TTC549 (cell line): ENCODE data around the gene MYMK.

Experiments used
- FAIRE-seq: peaks from 2 replicates; lab custom pipeline; 2012; peaks lifted over from hg19 to GRCh38; lab: Jason Lieb, UNC

MYMK gene

GRCh38 chr9:133517711-133518110, 7.0 kb downstream of the MYMK start:
- FAIRE-seq, result no peak

GRCh38 chr9:133516961-133517350, 7.8 kb downstream of the MYMK start:
- no peak for FAIRE-seq

- no peak for FAIRE-seq
Observed at GRCh38 chr9:133516256-133516960, 8.4 kb downstream of the MYMK start.

DNA sequence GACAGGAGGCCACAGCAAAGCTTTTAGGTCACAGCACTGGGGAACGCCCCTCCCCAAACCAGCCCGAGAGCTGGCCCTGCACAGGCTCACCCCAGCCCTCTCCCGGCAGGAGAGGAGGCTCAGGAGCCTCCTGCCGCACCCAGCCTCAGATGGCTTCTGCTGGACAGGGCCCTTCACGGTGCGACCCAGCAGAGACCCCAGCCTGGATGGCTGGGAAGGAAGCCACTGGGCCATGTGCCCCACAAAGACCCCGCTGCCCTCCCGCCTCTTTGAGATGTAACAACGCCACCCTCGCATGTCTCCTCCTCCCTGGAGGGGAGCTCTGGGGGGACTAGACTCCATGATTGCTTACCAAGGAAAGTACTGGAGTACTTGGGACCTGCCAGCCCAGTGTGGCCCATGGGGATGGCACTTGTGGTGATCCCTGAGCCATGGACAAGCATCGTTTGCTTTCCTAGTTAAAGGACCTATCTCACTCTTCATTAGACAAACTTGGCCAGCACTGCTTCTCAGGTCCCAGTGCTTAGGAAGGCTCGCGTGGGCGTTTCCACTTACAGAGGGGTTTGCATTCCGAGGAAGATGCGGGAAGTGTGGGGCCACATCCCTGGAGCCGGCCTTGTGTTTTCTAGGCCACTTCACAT, 9.0 kb downstream of the MYMK start:
- no peak for FAIRE-seq

- no peak for FAIRE-seq
Observed at GRCh38 chr9:133515240-133515610, 9.5 kb downstream of the MYMK start.

GRCh38 chr9:133514460-133515239, 10.1 kb downstream of the MYMK start:
- no peak for FAIRE-seq

GRCh38 chr9:133513214-133514100, 11.3 kb downstream of the MYMK start:
- FAIRE-seq, result no peak

DNA sequence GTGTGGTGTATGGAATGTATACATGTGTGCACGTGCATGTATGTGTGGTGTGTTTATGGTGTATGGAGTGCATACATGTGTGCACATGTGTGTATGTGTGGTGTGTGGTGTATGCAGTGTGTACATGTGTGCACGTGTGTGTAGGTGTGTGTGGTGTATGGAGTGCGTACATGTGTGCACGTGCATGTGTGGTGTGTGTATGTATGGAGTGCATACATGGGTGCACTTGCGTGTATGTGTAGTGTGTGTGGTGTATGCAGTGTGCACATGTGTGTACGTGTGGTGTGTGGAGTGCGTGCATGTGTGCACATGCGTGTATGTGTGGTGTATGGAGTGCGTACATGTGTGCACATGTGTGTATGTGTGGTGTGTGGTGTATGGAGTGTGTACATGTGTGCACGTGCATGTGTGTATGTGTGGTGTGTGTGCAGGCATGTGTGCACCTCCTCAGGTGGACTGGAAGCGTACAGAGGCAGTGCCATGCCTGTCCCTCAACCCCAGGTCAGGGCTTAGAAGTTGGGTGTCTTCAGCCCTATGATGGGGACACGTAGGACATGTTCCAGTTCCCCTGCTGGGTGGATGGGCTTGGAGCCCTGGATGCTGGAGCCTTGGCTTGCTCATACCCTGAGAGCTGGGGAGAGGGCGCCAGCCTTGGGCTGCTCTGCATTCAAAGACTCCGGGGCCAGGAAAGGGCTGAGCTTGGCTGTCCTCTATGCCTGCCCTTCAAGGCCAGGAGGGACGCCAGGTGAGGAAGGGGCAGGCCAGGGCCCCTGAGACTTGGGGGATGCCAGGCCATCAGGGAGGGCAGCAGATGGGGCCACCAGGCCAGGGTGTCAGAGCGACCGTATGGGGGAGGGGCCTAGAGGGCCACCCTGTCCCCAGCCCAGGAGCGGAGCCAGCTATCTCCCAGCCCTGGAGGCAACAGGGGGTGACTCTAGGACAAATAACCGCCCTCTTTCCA, 12.2 kb downstream of the MYMK start:
- FAIRE-seq, result no peak

DNA sequence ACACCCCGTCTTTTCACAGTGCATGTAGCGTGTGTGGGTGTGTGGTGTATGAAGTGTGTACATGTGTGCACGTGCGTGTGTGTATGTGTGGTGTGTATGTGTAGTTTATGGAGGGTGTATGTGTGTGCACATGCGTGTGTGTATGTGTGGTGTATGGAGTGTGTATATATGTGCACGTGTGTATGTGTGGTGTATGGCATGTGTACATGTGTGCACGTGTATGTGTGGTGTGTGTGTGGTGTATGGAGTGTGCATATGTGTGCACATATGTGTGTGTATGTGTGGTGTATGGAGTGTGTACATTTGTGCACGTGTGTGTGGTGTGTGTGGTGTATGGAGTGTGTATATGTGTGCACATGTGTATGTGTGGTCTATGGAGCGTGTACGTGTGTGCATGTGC, 13.2 kb downstream of the MYMK start:
- no peak for FAIRE-seq

- no peak for FAIRE-seq
Observed at GRCh38 chr9:133510926-133511505, 13.7 kb downstream of the MYMK start.

- no peak for FAIRE-seq
Observed at GRCh38 chr9:133509179-133510083, 15.3 kb downstream of the MYMK start.

DNA sequence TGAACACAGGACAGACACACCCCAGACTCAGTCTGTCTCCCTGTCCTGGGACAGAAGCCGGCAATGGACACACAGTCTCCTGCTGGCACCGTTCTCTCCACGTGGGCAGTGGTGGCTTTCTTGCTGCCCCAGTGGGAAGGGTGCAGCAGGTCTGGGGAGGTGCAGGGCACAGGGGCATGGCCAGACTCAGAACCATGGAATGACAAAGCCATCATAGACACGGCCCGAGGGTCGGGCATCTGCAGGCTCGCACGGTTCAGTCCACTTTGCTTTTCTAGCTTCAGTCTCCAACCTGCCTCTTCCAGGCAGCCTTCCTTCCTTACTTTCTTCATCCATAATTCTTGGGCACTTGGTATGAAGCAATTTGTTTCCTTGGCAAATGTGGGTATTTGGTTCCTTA, 16.7 kb downstream of the MYMK start:
- FAIRE-seq, result no peak

DNA sequence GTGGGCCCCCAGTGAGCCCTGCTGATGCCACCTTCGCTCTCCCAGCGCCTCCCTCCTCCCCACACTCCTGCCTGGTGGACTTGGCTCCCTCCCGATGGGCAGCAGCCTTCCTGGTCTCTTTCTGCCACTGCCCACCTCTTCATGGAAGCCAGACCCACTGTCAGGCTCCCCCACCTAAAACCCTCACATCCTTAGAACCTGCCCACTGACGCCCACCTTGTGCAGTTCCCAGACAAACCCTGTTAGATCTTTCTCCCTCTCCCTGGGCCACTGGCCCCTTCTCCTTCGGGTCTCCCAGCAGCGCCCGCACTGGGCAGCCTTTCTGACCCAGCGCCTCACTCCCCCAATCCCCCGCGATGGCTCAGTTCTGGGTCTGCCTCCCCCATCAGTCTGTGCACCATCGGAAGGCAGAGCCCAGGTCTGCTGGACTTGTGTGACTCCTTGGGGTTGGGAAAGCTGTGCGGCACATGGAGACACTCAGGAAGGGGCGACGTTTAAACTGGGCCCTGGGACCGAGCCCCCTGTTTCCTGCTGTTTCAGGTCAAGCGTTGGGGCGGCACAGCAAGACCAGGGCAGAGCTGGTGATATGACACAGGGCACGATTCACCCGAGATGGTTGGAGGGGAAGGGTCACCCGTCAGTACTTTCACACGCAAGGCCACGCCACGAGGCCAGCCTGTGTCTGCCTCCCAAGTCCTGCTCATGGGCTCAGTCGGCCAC, 17.4 kb downstream of the MYMK start:
- no peak for FAIRE-seq

DNA sequence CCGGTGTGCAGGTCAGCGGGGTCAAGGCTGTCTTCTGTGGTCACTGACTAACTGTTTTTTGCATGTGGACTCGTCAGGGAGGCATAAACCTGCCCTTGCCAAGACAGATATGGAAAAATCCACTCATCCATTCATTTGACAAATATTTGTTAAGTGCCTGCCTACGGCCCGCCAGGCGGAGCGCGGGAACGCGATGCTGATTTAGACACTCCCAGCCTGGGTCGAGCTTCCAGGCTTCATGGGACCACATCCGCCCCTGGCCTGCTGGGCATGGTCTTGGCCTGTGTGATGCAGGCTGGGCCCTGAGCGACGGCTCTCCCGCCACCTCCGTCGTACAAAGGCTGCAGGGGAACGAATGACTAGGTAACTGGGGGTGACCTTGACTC, 18.1 kb downstream of the MYMK start:
- FAIRE-seq, result no peak

DNA sequence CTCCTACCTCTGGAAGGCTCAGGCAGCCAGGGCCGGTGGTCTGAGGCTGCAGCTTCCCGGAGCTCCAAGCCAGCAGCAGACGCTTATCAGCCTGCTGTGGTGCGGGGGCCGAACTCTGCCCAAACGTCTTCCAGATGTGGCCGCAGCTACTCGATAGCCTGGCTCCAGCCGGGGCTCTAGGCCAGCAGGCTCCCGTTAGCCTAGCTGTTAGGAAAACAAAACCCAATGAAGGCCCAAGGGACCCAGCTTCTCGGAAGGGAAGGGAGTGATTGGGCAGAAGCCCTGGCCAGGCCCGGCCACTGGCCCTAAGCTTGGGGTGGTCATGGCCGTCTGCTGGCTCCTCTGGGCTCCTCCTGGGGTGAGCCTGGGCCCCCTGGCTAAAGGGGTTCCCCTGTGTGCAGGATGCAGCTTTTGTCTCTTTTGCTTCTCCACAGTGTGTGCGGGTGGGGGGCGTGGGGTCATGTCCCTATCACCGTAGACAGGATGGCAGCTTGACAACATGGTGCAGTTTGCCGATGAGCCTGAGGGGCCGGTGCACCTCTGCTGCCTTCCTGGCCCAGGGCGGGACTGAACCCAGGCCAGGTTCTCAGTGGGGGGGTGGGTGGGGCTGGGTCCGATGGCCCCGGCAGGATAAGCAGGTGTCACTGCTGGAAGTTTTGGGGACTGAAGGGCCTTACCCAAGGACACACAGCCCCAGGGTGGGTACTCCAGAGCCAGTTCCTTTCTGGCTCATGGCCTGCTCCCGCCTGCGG, 18.7 kb downstream of the MYMK start:
- FAIRE-seq, result no peak

DNA sequence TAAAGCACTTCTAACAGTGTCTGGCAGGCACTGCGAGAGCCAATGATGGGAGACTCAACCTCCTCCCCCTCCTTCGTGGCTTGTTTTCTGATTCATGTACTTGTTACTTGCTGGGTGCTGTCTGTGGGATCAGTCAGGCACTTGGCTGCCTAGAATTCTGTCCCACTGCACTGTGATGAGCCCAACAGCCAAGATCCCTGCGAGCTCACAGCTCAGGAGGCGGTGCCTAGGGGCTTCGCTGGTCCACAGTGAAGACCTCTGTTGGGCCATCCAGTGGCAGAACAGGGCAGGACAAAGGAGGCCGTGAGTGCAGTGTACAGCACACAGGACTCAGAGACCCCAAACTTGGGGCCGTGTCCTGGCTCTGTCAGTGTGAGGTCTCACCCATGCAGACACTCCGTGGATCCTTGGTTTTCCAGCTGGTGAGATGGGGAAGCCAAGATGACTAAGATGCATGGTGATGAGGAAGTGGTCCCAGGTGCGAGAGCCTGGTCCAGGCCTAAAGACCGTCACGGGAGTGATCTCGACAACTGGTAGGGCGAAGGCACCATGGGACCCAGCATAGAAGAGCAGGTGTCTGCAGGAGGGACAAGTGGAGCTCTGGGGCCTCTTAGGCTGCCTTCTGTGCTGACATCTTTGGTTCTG, 19.5 kb downstream of the MYMK start:
- no peak for FAIRE-seq

- FAIRE-seq, result no peak
Observed at GRCh38 chr9:133502112-133502511, 22.6 kb downstream of the MYMK start.

GRCh38 chr9:133499892-133500270, 24.9 kb downstream of the MYMK start:
- FAIRE-seq, result no peak
